ENCODE measurements around the gene LGALS16. TPM values are rescaled to one million over a fixed set of nuclear protein-coding genes. Genes with fewer than 3 reads are reported as not detected.

Gene LGALS16
- total and polyA plus RNA-seq, 2 donors (not counting 3 experiments of a cell fraction or from before 2014, with no cell fraction given) = not detected

- Histone ChIP-seq H3K4me3 (replicated peaks in 1 of 3; ENCODE audit: insufficient read depth in 1 of 3, low read depth in 1 of 3, low read length in 3 of 3) (no peak overlapping the region), H3K36me3 (ENCODE audit: control insufficient read depth in 2 of 2, extremely low read depth in 1 of 2, insufficient read depth in 2 of 2, low read length in 2 of 2) (no peaks in the 10 kb centered on the region), H3K27me3 (ENCODE audit: control insufficient read depth in 2 of 2, insufficient read depth in 2 of 2, low read length in 2 of 2) (peaks cover 0 to 3% of the 10 kb centered on the region in 2 experiments), H3K9ac (replicated peaks; ENCODE audit: extremely low read depth, insufficient read depth, low read length) (no peak overlapping the region), H3K4me2 (ENCODE audit: insufficient read depth, low read length) (no peak overlapping the region), H3K9me3 (replicated peaks; ENCODE audit: control insufficient read depth, insufficient read depth, low read length) (no peaks in the 10 kb centered on the region), H3K79me2 (ENCODE audit: control insufficient read depth, insufficient read depth, low read length) (no peaks in the 10 kb centered on the region), H3K27ac (ENCODE audit: insufficient read depth, low read depth, low read length) (no peak overlapping the region), H3K4me1 (ENCODE audit: control insufficient read depth, extremely low read depth, insufficient read depth, low read length) (no peaks in the 10 kb centered on the region), H3K9me1 (replicated peaks; ENCODE audit: control insufficient read depth, extremely low read depth, insufficient read depth, low read length) (no peaks in the 10 kb centered on the region), H4K20me1 (replicated peaks; ENCODE audit: control insufficient read depth, extremely low read depth, insufficient read depth, low read length) (no peaks in the 10 kb centered on the region), H2AFZ (ENCODE audit: low read depth, low read length) (no peak overlapping the region)
- CTCF ChIA-PET = no interaction called here
- POLR2A ChIA-PET = no interaction called here
- FAIRE-seq (no peak), DNase-seq (ENCODE audit: low read depth, low spot score) (no peak)
- TF ChIP-seq JUN (IDR thresholded peaks at IDR 0.05; ENCODE audit: borderline replicate concordance, insufficient read depth, insufficient read length, low read depth) (no peak), MAX (IDR thresholded peaks at IDR 0.05; ENCODE audit: insufficient read depth, insufficient read length) (no peak), CTCF (IDR thresholded peaks at IDR 0.05; ENCODE audit: extremely low read depth in 1 of 2, insufficient read depth in 1 of 2, low read depth in 1 of 2, low read length in 2 of 2) (no peak), MYC (IDR thresholded peaks at IDR 0.05; ENCODE audit: low read depth, low read length) (no peak), POLR2AphosphoS5 (IDR thresholded peaks at IDR 0.05; ENCODE audit: insufficient read depth, low read depth, low read length) (no peak), POLR2A (IDR thresholded peaks at IDR 0.05; ENCODE audit: low read depth, low read length) (no peak), FOS (IDR thresholded peaks at IDR 0.05; ENCODE audit: borderline replicate concordance, insufficient read depth, low read length) (no peak), EZH2 (IDR thresholded peaks at IDR 0.05; ENCODE audit: borderline replicate concordance, low read depth, low read length, severe bottlenecking) (no peak)
- no TSS peak for BruUV-seq (replicated peaks)
- intact Hi-C loops (cut with micrococcal nuclease) (no loop called here), dilution Hi-C loops (cut with MboI; ENCODE audit: extremely low pct_ligation_motif_present, low sequenced_read_pairs) (no loop called here)
Measured at GRCh38 chr19:39692166-39692565, 36.5 kb downstream of the LGALS16 start.

Measured in endothelial cell of umbilical vein (primary cell).